Karpas-422 (cell line): ENCODE data around the gene NCF2. TPM values are rescaled to one million over a fixed set of nuclear protein-coding genes. Genes with fewer than 3 reads are reported as not detected.

ENCODE experiments used
- DNase-seq: peaks from one replicate; pipeline ENCODE4 v3.0.0-alpha.2; 2015
- H2AFZ ChIP-seq: fragments of 200-600 bp; sonication (generic); 2 replicates; pipeline ENCODE4 v1.6.1; 2014; ENCODE audit warnings: antibody characterized with exemption, low read length, mixed read lengths
- H3K27ac ChIP-seq: fragments of 200-600 bp; sonication (generic); 2 replicates; pipeline ENCODE4 v1.5.1; 2014; ENCODE audit warnings: mild to moderate bottlenecking, low read length, moderate library complexity
- H3K27me3 ChIP-seq: fragments of 200-600 bp; sonication (generic); 2 replicates; pipeline ENCODE4 v1.6.1; 2014; ENCODE audit warnings: low read length, mixed read lengths
- H3K36me3 ChIP-seq: fragments of 200-600 bp; sonication (generic); 2 replicates; pipeline ENCODE4 v1.6.1; 2014; ENCODE audit warnings: low read length, mixed read lengths; ENCODE audit not compliant: insufficient read depth
- H3K4me1 ChIP-seq: fragments of 200-600 bp; sonication (generic); 2 replicates; pipeline ENCODE4 v1.6.1; 2014; ENCODE audit warnings: mild to moderate bottlenecking, low read length, mixed read lengths
- H3K4me2 ChIP-seq: fragments of 200-600 bp; sonication (generic); 2 replicates; pipeline ENCODE4 v1.6.1; 2014; ENCODE audit warnings: low read length, low read depth, mild to moderate bottlenecking; ENCODE audit not compliant: poor library complexity, severe bottlenecking
- H3K4me3 ChIP-seq: fragments of 200-600 bp; sonication (generic); 2 replicates; pipeline ENCODE4 v1.5.1; 2014; ENCODE audit warnings: mild to moderate bottlenecking, antibody characterized with exemption, low read length, mixed read lengths
- H3K79me2 ChIP-seq: fragments of 200-600 bp; sonication (generic); 2 replicates; pipeline ENCODE4 v1.6.1; 2014; ENCODE audit warnings: mild to moderate bottlenecking, low read length, mixed read lengths
- H3K9ac ChIP-seq: fragments of 200-600 bp; sonication (generic); 2 replicates; pipeline ENCODE4 v1.6.0; 2014; ENCODE audit warnings: low read length
- H3K9me2 ChIP-seq: fragments of 200-600 bp; sonication (generic), shearing (Covaris generic); replicated peaks from 2 replicates; pipeline ENCODE4 v1.6.0; 2014; ENCODE audit warnings: mild to moderate bottlenecking, low read length, moderate library complexity; ENCODE audit not compliant: insufficient read depth
- H3K9me3 ChIP-seq: fragments of 300-700, 200-600 bp; sonication (generic); 2 replicates; pipeline ENCODE4 v1.6.1; 2014; ENCODE audit warnings: low read length, mixed read lengths
- H4K20me1 ChIP-seq: fragments of 200-600 bp; sonication (generic); 2 replicates; pipeline ENCODE4 v1.6.1; 2014; ENCODE audit warnings: mild to moderate bottlenecking, antibody characterized with exemption, low read length, low read depth; ENCODE audit not compliant: insufficient read depth
- total RNA-seq: library from RNA; depleted of rRNA; stranded (reverse); fragments of >200 nt; shearing (Covaris generic); gene quantifications from 2 replicates; pipeline ENCODE4 v1.2.3, GENCODE V29; 2014; ENCODE audit warnings: low replicate concordance; rRNA removed

Gene NCF2
- total RNA-seq = 7.0 and 13.5 TPM in 2 replicates

- peaks cover 49% of the 10 kb centered on the region for H3K4me1 ChIP-seq
- no peaks in the 10 kb centered on the region for H3K79me2 ChIP-seq
- no peaks in the 10 kb centered on the region for H4K20me1 ChIP-seq
- peak within 1 kb of the TSS; percentile 58 for H3K9ac ChIP-seq
- no peaks in the 10 kb centered on the region for H3K9me2 ChIP-seq
- DNase-seq = peak; percentile 91
- no peaks in the 10 kb centered on the region for H3K27me3 ChIP-seq
- H3K36me3 ChIP-seq = no peaks in the 10 kb centered on the region
- H2AFZ ChIP-seq = peak within 1 kb of the TSS; percentile 93
- no peaks in the 10 kb centered on the region for H3K9me3 ChIP-seq
- peak within 1 kb of the TSS; percentile 66 for H3K27ac ChIP-seq
- H3K4me2 ChIP-seq = peak within 1 kb of the TSS; percentile 70
- peak within 1 kb of the TSS; percentile 53 for H3K4me3 ChIP-seq
Observed at GRCh38 chr1:183590244-183591191, at the start of gene NCF2. Gene NCF2, minus strand, starts transcription at chr1:183590459. Its CDS starts 130 bp downstream, at chr1:183590329.

- peaks cover 5% of the 10 kb centered on the region; the same call in 1 of the 2 replicates for H4K20me1 ChIP-seq
- peaks cover 14% of the 10 kb centered on the region for H3K4me1 ChIP-seq
- DNase-seq = no peak
- H3K27ac ChIP-seq = no peak overlapping the region
- no peak overlapping the region for H3K9ac ChIP-seq
- H3K79me2 ChIP-seq = peaks cover 16% of the 10 kb centered on the region
- H3K4me2 ChIP-seq = no peak overlapping the region
- no peaks in the 10 kb centered on the region for H3K27me3 ChIP-seq
- H3K9me2 ChIP-seq = no peaks in the 10 kb centered on the region
- H3K4me3 ChIP-seq = no peak overlapping the region
- no peaks in the 10 kb centered on the region for H3K9me3 ChIP-seq
- no peaks in the 10 kb centered on the region for H3K36me3 ChIP-seq
- H2AFZ ChIP-seq = no peak overlapping the region
Observed at GRCh38 chr1:183638649-183639387, 48.6 kb upstream of the NCF2 start.

DNA sequence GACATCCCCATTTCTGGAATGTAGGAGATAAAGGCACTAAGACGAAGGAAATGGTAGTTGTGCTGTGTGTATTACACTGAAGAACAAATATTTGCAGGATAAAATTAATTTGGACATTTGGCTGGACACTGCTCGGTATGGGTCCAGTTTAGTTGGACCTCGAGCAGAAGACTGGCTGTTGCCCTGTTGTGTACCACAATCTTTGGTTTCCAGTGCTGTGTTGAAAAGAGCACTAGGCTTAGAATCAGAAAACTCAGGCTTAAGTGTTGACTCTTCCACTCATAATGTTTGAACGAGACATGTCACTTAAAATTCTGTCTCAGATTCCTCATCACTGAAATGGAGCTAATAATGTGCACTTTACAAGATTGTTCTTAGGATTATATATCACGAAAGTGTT, 46.5 kb upstream of the NCF2 start:
- peak overlapping the region; percentile 78 for H3K4me2 ChIP-seq
- H3K79me2 ChIP-seq = peaks cover 37% of the 10 kb centered on the region
- H3K9me3 ChIP-seq = no peaks in the 10 kb centered on the region
- peaks cover 19% of the 10 kb centered on the region for H4K20me1 ChIP-seq
- H2AFZ ChIP-seq = no peak overlapping the region
- no peaks in the 10 kb centered on the region for H3K9me2 ChIP-seq
- H3K4me3 ChIP-seq = peak overlapping the region; percentile 86; the same call in 1 of the 2 replicates
- H3K27me3 ChIP-seq = no peaks in the 10 kb centered on the region
- no peak overlapping the region for H3K9ac ChIP-seq
- no peak for DNase-seq
- H3K36me3 ChIP-seq = peaks cover 15% of the 10 kb centered on the region; the same call in 1 of the 2 replicates
- peaks cover 35% of the 10 kb centered on the region for H3K4me1 ChIP-seq
- H3K27ac ChIP-seq = no peak overlapping the region

- no peak for DNase-seq
- peaks cover 17% of the 10 kb centered on the region; the same call in 1 of the 2 replicates for H3K36me3 ChIP-seq
Observed at GRCh38 chr1:183636334-183636682, 46.0 kb upstream of the NCF2 start.

DNA sequence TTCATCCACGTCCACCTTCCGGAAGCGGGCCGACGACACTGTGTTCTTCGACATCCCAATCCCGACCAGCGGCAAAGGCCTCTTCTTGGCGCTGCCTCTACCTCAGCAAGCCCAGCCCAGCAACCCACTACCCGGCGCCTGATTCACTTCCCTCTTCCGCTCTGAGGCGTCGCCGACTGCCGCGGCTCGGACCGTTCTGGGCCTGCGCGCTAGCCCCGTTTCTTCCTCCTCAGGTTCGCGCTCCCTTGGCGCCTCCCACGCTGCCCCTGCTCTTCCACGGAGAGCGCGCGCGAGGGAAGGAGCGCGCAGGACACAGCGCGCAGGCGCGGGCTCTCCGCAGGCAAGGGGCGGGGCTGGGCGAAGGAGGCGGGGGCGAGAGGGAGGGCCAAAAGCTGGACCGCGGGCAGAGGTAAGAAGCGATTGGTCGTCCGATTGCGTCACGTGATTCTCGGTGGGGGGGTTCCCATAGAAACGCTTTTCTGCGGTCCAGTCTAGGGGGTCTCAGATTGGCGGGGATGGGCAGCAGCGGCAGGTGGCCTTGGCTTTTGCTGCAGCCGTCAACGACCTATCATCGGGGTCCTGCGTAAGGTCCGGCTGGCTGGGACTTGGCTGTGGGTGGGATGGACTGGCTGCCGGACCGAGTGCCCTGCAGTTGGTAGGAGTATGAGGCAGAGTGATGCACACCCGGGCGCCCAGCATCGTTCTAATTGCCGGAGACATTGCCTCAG, 45.5 kb upstream of the NCF2 start, which contains the start of gene ARPC5:
Gene ARPC5 (minus strand): TSS at position 178 of the 728 bp plus-strand sequence. CDS start 124 bp downstream, at position 54.
- peaks cover 43% of the 10 kb centered on the region for H3K79me2 ChIP-seq
- peak within 1 kb of the TSS; percentile 86 for H3K4me3 ChIP-seq

More at GRCh38 chr1:183636334-183636682, 46.0 kb upstream of the NCF2 start:
- H3K9me2 ChIP-seq = no peaks in the 10 kb centered on the region
- no peaks in the 10 kb centered on the region for H3K27me3 ChIP-seq
- peaks cover 20% of the 10 kb centered on the region for H4K20me1 ChIP-seq
- peaks cover 39% of the 10 kb centered on the region for H3K79me2 ChIP-seq
- H2AFZ ChIP-seq = peak overlapping the region; percentile 95
- H3K4me1 ChIP-seq = peaks cover 36% of the 10 kb centered on the region
- H3K9ac ChIP-seq = peak overlapping the region; percentile 67
- H3K4me3 ChIP-seq = peak overlapping the region; percentile 86
- no peak overlapping the region for H3K27ac ChIP-seq
- H3K4me2 ChIP-seq = peak overlapping the region; percentile 78
- H3K9me3 ChIP-seq = no peaks in the 10 kb centered on the region

GRCh38 chr1:183635099-183635605, 44.9 kb upstream of the NCF2 start:
- no peaks in the 10 kb centered on the region for H3K9me3 ChIP-seq
- H3K27ac ChIP-seq = peak overlapping the region; percentile 91
- no peaks in the 10 kb centered on the region for H3K9me2 ChIP-seq
- H4K20me1 ChIP-seq = peaks cover 20% of the 10 kb centered on the region
- H2AFZ ChIP-seq = 0 out of 2 replicates have a peak overlapping the region, but pooled peaks have one; percentile 40
- peak overlapping the region; percentile 86 for H3K4me3 ChIP-seq
- peaks cover 48% of the 10 kb centered on the region for H3K79me2 ChIP-seq
- H3K4me2 ChIP-seq = peak overlapping the region; percentile 78
- H3K9ac ChIP-seq = peak overlapping the region; percentile 93
- H3K4me1 ChIP-seq = peaks cover 36% of the 10 kb centered on the region
- H3K36me3 ChIP-seq = peaks cover 27% of the 10 kb centered on the region; the same call in 1 of the 2 replicates
- DNase-seq = peak; percentile 61
- H3K27me3 ChIP-seq = no peaks in the 10 kb centered on the region

More for the DNA sequence above, 45.5 kb upstream of the NCF2 start, which contains the start of gene ARPC5:
- Histone ChIP-seq H3K9me3 (no peaks in the 10 kb centered on the region), H4K20me1 (peaks cover 20% of the 10 kb centered on the region), H3K4me1 (peaks cover 36% of the 10 kb centered on the region), H3K9me2 (no peaks in the 10 kb centered on the region), H3K36me3 (peaks cover 21% of the 10 kb centered on the region; the same call in 1 of the 2 replicates), H3K27me3 (no peaks in the 10 kb centered on the region), H3K9ac (peak within 1 kb of the TSS; percentile 93), H2AFZ (peak within 1 kb of the TSS; percentile 95), H3K4me2 (peak within 1 kb of the TSS; percentile 78), H3K27ac (peak within 1 kb of the TSS; percentile 91)
- peak; percentile 99 for DNase-seq

- peaks cover 20% of the 10 kb centered on the region for H4K20me1 ChIP-seq
- H3K36me3 ChIP-seq = peaks cover 33% of the 10 kb centered on the region; the same call in 1 of the 2 replicates
- H3K9ac ChIP-seq = peak overlapping the region; percentile 93
- H3K79me2 ChIP-seq = peaks cover 52% of the 10 kb centered on the region
- no peaks in the 10 kb centered on the region for H3K9me2 ChIP-seq
- H3K4me3 ChIP-seq = peak overlapping the region; percentile 86
- peak; percentile 87 for DNase-seq
- no peaks in the 10 kb centered on the region for H3K9me3 ChIP-seq
- H3K4me2 ChIP-seq = peak overlapping the region; percentile 78
- H3K4me1 ChIP-seq = peaks cover 36% of the 10 kb centered on the region
- peak overlapping the region; percentile 91 for H3K27ac ChIP-seq
- no peaks in the 10 kb centered on the region for H3K27me3 ChIP-seq
- H2AFZ ChIP-seq = no peak overlapping the region
Observed at GRCh38 chr1:183634429-183635065, 44.3 kb upstream of the NCF2 start.
